GM18858 (cell line): ENCODE measurements around the gene IFIT1.
A peak's percentile ranks its signal among the peaks of the same experiment; 100 is the strongest.
"Not testable (repeated sequence)": the region's sequence is repeated elsewhere in the genome, so short reads cannot be mapped to it uniquely, and the experiment has no call there.

Source experiments
- ATAC-seq: cut with Tn5 transposase; IDR thresholded peaks from one replicate; pipeline ENCODE4 v1.9.1; 2021; ENCODE audit not compliant: unreplicated experiment

IFIT1 gene

DNA sequence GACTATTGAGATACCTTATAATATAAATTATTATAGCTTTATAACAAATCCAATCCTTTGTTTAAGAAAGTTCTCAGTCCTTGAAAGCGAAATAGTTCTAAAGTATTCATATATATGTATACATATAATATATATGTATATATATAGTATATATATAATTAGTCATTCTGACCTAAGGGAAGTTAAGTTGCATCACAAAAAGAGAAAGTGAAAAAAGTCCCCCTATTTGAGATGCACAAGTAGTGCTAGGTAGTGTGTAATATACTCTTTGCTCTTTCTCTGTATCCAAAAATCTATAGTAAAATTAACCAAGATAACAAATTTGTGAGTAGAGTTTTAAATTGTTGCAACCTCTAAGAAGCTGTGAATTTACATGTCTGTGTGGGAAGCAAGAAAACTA lies 27.9 kb upstream of the IFIT1 start:
- ATAC-seq = no peak

- ATAC-seq = peak; percentile 66
These were observed 24.9 kb upstream of the IFIT1 start for GRCh38 chr10:89367529-89367928.

DNA sequence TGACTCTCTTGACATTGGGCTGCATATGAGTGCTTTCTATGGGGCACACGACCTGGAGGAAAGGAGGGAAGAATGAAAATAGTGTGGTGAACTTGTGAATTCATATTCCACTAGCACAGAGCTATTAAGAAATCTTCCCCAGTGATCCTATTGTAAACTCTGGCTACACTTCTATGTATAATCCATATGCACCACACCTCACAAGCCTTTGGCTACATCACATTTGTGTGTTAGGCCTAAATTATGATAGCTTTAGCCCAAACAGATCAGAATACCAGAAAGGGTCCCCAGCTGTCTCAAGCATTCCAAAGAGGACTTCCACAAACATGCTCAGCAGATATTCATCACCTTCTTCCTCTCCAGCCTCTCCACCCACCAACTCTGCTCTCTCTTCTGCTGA lies 24.3 kb upstream of the IFIT1 start:
- ATAC-seq = no peak

- no peak for ATAC-seq
These were observed 23.0 kb upstream of the IFIT1 start for GRCh38 chr10:89369156-89370105.

- no peak for ATAC-seq
These were observed 21.3 kb upstream of the IFIT1 start for GRCh38 chr10:89371079-89371478.

GRCh38 chr10:89371987-89372386 lies 20.4 kb upstream of the IFIT1 start:
- ATAC-seq = no peak

GRCh38 chr10:89373916-89374711 lies 18.3 kb upstream of the IFIT1 start:
- ATAC-seq = no peak

DNA sequence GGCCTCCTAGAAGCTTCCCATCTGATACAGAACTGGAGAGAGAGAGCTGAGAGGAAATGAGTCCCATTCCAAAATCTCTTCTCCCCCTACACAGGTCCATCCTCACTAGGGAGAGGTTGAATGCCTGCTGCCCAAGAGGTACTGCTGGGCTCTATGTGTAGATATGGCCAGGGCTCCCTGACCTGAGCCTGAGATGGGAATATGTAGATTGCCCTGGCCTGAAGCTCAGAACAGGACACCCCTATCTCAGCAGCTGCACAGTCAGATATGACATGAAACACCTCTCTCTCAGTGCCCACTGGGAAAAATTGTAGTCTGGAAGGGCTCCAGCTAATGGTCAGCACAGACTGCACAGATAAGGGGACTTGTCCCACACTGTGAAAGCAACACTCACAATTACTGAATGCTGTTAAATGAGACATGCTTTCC lies 17.7 kb upstream of the IFIT1 start:
- ATAC-seq = no peak

DNA sequence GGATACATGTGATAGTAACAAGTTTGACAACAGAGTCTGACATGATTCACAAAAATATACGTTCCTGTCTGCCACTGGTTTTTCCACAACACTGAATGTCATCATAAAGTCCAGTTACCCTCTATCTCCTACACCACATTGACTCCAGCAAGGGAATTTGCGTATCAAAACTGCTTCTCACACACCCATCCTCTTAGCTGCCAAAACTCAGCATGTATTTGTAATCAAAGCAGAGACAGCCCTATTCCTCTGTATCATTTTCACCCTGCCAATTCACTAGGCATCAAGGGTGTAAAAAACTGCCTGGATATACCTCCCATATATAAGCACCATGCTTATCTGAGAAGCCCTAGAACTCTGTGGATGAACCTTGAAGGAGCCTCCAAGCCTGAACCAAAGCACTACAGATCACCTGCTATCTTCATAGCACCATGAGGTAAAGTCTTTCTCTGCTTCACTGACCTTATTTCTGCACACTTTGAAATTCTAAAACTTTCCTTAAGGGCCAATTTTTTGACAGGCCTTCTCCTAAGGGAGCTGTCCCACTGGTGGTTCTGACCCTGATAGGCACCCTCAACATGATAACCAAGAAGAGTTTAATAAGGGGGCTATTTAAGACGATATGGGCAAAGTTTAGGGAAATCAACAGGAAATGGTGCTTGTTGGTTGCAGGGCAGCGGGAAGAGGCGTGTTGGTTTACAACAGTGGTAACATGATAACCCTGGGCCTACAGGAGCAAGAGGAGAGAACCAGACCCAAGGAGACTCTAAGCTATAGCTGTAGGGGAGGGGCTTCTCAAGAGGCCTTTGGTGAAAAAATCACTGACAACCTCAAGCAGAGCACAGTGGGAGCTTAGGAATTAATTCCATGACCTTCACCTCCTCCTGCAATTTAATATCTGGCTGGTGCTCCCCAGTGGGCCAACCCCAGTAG lies 14.5 kb upstream of the IFIT1 start, which contains the start of gene IFIT1B:
TSS of gene IFIT1B (plus strand) at position 352 of the 933 bp plus-strand sequence. CDS start at position 432, 80 bp downstream.
- ATAC-seq = no peak

DNA sequence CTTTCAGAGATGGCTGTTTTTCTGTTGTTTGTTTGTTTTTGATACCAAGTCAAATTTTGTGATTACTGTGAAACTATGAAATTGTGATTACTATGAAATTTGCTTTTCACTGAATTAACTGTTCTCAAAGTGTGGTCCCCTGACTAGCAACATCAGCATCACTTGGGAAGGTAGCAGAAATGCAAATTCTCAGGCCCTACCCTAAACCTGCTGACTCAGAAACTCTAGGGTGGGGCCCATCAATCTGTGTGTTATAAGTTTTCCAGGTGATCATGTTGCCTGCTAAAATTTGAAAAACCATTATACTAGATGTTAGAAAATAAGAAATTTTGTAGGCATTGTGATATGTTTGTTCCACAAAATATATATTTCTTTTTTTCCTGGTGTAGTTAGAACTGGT lies 13.3 kb upstream of the IFIT1 start:
- no peak for ATAC-seq

GRCh38 chr10:89382757-89383156 lies 9.7 kb upstream of the IFIT1 start:
- no peak for ATAC-seq

DNA sequence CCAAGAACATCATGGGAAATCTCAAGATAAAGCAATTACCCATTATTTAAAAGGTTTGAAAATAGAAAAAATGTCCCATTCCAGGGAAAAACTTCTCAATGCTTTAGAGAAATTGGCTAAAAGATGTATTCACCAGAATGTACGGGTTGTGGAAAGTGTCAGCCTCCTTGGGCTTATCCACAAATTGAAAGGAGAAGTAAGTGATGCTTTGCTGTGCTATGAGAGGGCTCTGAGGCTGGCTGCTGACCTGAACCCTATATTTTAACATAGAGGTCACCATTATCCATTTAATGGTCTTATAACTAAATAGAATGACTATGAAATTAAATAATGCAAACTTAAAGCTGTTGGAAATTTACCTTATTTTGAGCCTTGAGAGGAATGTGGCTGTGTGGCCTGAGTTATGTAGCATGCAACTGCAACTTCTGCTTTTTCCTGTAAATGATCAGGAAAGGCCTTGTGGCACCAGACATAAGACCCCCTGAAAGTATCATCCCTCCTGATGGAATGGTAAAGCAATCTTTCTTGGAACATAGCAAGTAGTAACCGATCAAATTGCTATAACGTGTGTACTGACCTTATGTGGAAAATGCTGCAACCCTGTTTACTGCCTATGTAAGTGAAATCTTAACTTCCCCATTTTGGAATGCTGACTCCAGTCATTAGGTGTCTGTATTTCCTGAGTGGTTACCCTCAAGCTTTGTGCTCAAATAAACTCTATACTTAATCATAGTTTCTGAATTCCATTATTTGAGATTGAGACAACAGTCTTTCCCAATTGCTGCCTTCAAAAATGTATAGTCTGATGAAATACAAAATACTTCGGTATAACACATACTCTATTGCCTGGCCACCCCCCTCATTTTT lies 7.7 kb upstream of the IFIT1 start:
- ATAC-seq = no peak

DNA sequence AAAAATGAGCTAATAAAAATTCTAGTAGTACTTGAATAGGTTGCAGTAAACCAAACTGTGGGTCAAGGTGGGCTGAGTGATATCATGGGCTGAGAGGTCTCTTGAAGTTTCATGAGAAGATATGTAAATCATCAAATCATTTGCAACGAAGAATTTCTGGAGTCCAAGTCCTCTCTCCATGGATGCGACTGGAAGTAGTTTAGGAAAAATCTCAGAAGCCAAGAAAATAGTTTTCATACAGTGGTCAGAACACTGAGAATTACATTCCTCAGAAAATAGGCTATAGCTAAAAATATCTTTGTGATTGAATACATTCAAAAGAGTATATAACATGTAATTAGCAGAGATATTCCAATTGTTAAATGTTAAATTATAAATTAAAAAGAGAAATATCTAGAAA lies 3.6 kb upstream of the IFIT1 start:
- ATAC-seq = no peak

DNA sequence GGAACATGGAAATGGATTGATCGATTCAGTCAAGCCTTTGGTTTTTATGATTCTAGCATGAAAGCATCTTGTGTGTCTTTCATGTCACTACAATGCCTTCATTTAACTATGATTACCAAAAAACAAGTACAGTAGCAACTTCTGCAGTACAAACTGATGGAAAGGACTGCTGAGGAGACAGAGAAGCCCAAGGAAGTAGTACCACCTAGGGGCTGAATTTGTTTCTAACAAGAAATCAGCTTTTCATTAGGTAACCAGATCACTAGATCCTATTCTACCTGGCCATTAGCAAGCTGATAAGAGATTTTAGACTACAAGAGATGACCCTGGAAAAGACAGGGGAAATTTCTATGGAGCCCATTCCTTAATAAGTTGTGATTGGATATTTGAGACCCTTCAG lies 3.2 kb upstream of the IFIT1 start:
- no peak for ATAC-seq

DNA sequence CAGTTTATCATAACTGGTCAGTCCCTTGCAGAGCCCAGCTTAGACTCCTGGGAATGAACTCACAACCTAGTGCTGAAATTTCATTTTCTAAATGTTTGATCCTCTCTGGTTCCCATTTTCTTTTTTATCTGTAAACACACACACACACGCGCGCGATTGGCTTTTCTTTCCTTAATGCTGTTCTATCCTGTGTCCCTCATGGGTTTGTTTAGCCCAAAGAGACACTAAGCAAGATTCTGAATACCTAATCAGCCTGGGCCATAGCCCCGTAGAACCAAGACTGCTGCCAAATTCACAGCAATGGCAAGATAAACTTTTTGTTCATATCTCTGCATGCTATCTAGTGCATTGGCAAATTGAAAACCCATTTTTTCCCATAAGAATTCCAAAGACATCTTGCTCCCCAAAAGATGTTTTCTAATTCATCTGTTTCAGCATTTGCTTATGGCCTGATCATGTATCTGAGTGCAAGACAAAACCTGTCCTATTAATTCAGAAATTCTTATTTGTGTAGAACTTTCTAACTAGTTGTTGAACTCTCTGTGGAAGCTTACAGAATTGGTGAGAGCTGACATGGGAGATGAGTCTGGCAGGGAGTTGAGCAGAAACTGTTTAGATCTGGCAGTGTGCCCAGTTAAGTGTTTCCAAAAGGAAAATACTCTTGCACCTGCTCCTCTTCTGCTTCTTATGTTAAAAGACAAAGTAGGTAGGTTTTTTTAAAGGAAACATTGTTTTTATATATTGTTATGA lies 1.8 kb upstream of the IFIT1 start:
- ATAC-seq = no peak

GRCh38 chr10:89391226-89391576 lies 1.2 kb upstream of the IFIT1 start:
- not testable (repeated sequence) for ATAC-seq

GRCh38 chr10:89392974-89393373 lies 551 bp downstream of the IFIT1 start:
- no peak for ATAC-seq

DNA sequence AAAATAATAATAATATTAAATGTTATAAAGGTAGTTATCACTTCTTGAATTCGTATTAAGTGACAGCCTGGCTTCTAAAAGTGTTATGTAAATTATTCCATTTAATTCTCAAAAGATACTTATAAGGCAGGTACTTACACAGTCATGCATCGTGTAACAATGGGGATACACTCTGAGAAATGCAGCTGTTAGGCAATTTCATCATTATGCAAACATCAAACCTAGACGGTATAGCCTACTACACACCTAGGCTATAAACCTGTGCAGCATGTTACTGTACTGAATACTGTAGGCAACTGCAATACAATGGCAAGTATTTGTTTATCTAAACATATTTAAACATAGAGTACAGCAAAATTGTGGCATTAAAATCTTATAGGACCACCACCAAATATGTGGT lies 1.5 kb downstream of the IFIT1 start:
- ATAC-seq = no peak

DNA sequence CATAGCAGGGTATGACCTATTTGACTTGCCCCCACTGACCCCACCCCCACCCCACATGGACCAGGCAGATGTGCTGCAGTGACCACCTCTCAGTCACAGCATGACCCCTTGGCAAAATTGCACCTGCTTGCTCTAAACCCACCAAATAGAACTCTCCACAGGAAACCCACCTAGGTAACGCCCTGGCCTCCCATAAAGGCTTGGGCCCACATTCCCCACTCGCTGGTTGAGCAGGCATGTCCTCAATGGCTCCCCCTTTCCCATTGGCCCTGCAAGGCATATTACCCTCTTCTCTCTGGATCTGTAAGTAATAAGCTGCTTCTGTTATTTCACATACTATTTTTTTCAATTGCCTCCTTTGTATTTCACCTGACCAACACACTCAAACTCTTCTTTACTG lies 2.7 kb downstream of the IFIT1 start:
- no peak for ATAC-seq
